DND-41 (cell line): Measurements from ENCODE around the gene SLC2A9.
"Not testable (repeated sequence)": the region's sequence is repeated elsewhere in the genome, so short reads cannot be mapped to it uniquely, and the experiment has no call there.

Experiments used
- ATAC-seq: fragments of 200-7000 bp; cut with Tn5 transposase; 3 replicates; pipeline ENCODE4 v1.9.1; 2021; ENCODE audit warnings: low read depth; ENCODE audit not compliant: insufficient read depth
- DNase-seq: peaks from one replicate; pipeline ENCODE4 v3.0.0-alpha.2; 2020
- H2AFZ ChIP-seq: 2 replicates; pipeline ENCODE4 v1.6.0; 2012; ENCODE audit warnings: low read depth, low read length
- H3K27ac ChIP-seq: 2 replicates; pipeline ENCODE4 v1.5.1; 2012; ENCODE audit warnings: low read length, inconsistent platforms
- H3K27me3 ChIP-seq: fragments of 200-600 bp; sonication (generic); 2 replicates; pipeline ENCODE4 v1.6.0; 2012; ENCODE audit warnings: low read length, mild to moderate bottlenecking, inconsistent platforms; ENCODE audit not compliant: insufficient read depth, poor library complexity
- H3K36me3 ChIP-seq: 2 replicates; pipeline ENCODE4 v1.5.1; 2012; ENCODE audit warnings: low read length, inconsistent platforms; ENCODE audit not compliant: insufficient read depth
- H3K4me1 ChIP-seq: 2 replicates; pipeline ENCODE4 v1.5.1; 2012; ENCODE audit warnings: mild to moderate bottlenecking, low read length; ENCODE audit not compliant: insufficient read depth
- H3K4me2 ChIP-seq: 2 replicates; pipeline ENCODE4 v1.6.0; 2012; ENCODE audit warnings: mild to moderate bottlenecking, moderate library complexity, low read length, inconsistent platforms; ENCODE audit not compliant: insufficient read depth
- H3K4me3 ChIP-seq, 2 experiments: fragments of 200-600 bp in 1 of 2; shearing (Covaris generic) in 1 of 2; 2 replicates each; pipeline ENCODE4 v1.5.1; 2012 to 2016; ENCODE audit warnings: inconsistent platforms in 2 of 2, low read length in 2 of 2, mild to moderate bottlenecking in 2 of 2, low read depth in 1 of 2, moderate library complexity in 1 of 2
- H3K79me2 ChIP-seq: 2 replicates; pipeline ENCODE4 v1.6.0; 2012; ENCODE audit warnings: low read length, inconsistent platforms; ENCODE audit not compliant: insufficient read depth
- H3K9ac ChIP-seq: 2 replicates; pipeline ENCODE4 v1.6.0; 2012; ENCODE audit warnings: low read depth, mild to moderate bottlenecking, inconsistent platforms, low read length, moderate library complexity
- H3K9me3 ChIP-seq: 2 replicates; pipeline ENCODE4 v1.5.1; 2012; ENCODE audit warnings: low read length, moderate library complexity, mild to moderate bottlenecking, inconsistent platforms; ENCODE audit not compliant: insufficient read depth, severe bottlenecking
- H4K20me1 ChIP-seq: 2 replicates; pipeline ENCODE4 v1.6.0; 2012; ENCODE audit warnings: low read length; ENCODE audit not compliant: insufficient read depth
- CTCF ChIP-seq: IDR thresholded peaks from 2 replicates; pipeline ENCODE4 v1.5.1; 2012; ENCODE audit warnings: borderline replicate concordance, low read length, moderate library complexity, mild to moderate bottlenecking; ENCODE audit not compliant: poor library complexity, severe bottlenecking; ENCODE audit errors: extremely low read depth
- EZH2 ChIP-seq: IDR thresholded peaks from 3 replicates; pipeline ENCODE4 v1.6.1; 2012; ENCODE audit warnings: borderline replicate concordance, low read depth, mild to moderate bottlenecking, moderate library complexity, low read length, inconsistent platforms; ENCODE audit not compliant: severe bottlenecking

The SLC2A9 gene

DNA sequence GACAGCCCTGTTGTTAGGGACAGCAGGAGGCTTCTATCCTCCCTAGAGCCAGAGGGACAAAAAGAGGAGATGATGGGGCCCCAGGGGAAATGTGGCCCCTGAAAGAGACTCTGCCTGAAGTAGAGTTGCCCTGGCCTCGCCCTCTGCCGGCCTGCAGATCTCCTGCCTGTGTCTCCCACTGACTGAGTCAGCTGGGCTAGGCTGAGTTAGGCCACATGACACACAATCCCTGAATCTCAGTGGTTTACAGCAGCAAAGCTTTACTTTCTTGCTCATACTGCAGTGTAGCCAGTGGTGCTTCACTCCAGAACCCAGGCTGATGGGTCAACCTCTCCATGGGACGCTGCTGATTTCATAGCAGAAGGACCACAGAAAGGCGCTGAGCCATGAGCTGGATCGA, 216.4 kb downstream of the SLC2A9 start:
- Histone ChIP-seq H4K20me1 (no peaks in the 10 kb centered on the region), H3K36me3 (no peaks in the 10 kb centered on the region), H3K79me2 (no peaks in the 10 kb centered on the region), H2AFZ (no peak overlapping the region), H3K27me3 (no peaks in the 10 kb centered on the region), H3K4me3 (no peak overlapping the region), H3K9me3 (no peaks in the 10 kb centered on the region), H3K4me1 (no peaks in the 10 kb centered on the region), H3K27ac (no peak overlapping the region), H3K4me2 (no peak overlapping the region), H3K9ac (no peak overlapping the region)
- ATAC-seq: no peak
- TF ChIP-seq EZH2 (no peak), CTCF (no peak)
- no peak for DNase-seq

DNA sequence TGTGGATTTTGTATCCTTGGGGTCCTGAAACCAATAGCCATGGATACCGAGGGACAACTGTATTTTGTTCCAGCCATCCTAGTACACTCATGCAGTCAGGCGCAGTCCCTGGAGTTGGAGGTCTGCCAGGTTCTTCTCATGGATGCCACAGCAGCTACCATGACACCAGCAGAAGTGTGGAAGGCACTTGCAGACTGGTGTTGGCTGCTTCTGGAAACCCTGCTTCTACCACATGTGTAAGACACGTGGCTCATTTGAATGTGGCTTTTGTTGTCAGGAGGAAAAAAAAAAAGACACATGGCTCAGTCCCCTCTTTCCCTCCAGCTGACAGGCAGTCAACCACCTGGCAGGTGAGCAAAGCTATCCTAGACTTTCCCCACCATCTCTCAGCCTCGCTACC, 220.4 kb downstream of the SLC2A9 start:
- TF ChIP-seq EZH2 (no peak), CTCF (no peak)
- DNase-seq: no peak
- Histone ChIP-seq H3K9ac (no peak overlapping the region), H3K27me3 (no peaks in the 10 kb centered on the region), H3K79me2 (no peaks in the 10 kb centered on the region), H3K9me3 (no peaks in the 10 kb centered on the region), H3K4me3 (no peak overlapping the region), H3K27ac (no peak overlapping the region), H2AFZ (no peak overlapping the region), H3K36me3 (no peaks in the 10 kb centered on the region), H4K20me1 (no peaks in the 10 kb centered on the region), H3K4me1 (no peaks in the 10 kb centered on the region), H3K4me2 (no peak overlapping the region)
- ATAC-seq: no peak

DNA sequence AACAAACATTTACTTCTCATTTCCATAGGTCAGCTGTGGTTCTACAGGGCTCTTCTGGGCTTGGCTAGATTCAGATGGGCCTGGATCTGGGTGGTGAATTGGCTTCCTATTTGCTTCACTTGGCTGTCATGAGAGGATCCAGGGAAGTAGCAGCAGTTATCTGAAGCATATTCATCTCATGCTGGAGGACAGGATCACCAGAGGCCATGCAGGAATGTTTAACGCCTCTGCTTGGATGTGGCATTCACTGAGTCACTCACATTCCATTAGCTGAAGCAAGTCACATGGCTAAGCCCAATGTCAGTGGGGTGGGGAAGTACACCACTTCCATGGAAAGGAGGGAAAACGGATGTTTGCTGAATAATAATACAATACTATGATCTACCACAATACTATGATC, 224.7 kb downstream of the SLC2A9 start:
- H3K79me2 ChIP-seq, H3K36me3 ChIP-seq, H3K9ac ChIP-seq, DNase-seq, H3K4me2 ChIP-seq, H3K9me3 ChIP-seq, H3K27ac ChIP-seq, H2AFZ ChIP-seq, H3K4me1 ChIP-seq, ATAC-seq, H3K4me3 ChIP-seq, H3K27me3 ChIP-seq, H4K20me1 ChIP-seq: not testable (repeated sequence)

DNA sequence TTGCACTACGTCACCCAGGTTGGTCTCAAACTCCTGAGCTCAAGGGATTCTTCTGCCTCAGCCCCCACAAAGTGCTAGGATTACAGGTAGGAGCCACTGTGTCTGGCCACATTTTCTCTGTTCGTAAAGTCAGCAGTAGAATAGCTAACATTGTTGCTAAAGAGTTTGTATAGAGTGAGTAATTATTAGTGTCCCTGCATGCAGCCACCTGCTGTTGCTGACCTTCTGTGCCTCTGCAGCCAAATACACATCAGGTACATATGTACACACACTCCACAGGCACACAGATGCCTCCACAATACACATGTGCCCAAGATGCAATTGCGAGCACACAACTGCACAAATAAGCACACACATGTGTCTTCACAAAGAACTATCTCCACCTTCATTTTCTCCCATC, 228.9 kb downstream of the SLC2A9 start:
- Histone ChIP-seq H3K36me3 (no peaks in the 10 kb centered on the region), H3K4me2 (no peak overlapping the region), H3K4me3 (no peak overlapping the region), H4K20me1 (no peaks in the 10 kb centered on the region), H3K9ac (no peak overlapping the region), H2AFZ (no peak overlapping the region), H3K27me3 (no peaks in the 10 kb centered on the region), H3K27ac (no peak overlapping the region), H3K9me3 (no peaks in the 10 kb centered on the region), H3K4me1 (no peaks in the 10 kb centered on the region), H3K79me2 (no peaks in the 10 kb centered on the region)
- DNase-seq (no peak), ATAC-seq (no peak)
- TF ChIP-seq CTCF: no peak
- no peak for TF ChIP-seq EZH2

DNA sequence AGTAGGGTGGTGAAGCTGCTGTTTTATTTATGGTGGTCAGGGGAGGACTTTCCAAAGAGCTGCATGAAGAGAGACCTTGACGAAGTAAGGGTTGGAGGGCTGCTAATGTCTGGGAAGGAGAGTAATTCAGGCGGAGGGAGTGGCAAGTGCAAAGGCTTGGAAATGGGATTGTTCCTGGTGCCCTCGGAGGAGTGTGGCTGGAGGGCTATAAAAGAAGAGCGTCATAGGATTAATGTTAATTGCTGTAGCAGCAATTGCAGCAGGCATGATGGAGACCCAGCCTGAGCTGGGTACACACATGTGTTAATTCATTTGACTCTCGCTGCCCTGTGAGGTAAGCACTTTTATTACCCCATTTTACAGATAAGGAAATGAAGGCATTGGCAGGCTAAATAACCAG, 235.4 kb downstream of the SLC2A9 start:
- not testable (repeated sequence) for ATAC-seq, H3K27me3 ChIP-seq, H3K4me3 ChIP-seq, H3K79me2 ChIP-seq, H3K9me3 ChIP-seq, H4K20me1 ChIP-seq, DNase-seq, H2AFZ ChIP-seq, H3K27ac ChIP-seq, H3K4me2 ChIP-seq, H3K36me3 ChIP-seq, H3K4me1 ChIP-seq, H3K9ac ChIP-seq
